Peyer's patch (tissue), 4 donors: ENCODE results near the gene ZNF521.

ENCODE experiments used
- POLR2A ChIP-seq, 2 donors: fragments of 450-650 bp; IDR thresholded peaks; one replicate each; pipeline ENCODE4 v1.5.1; 2017; ENCODE audit warnings: antibody characterized with exemption in 2 of 2, mild to moderate bottlenecking in 2 of 2, moderate library complexity in 2 of 2
- TF ChIP-seq, protein P1 (sequence below), 6 experiments: fragments of 450-650 bp in 4 of 6; fragments of 200-600 bp in 2 of 6; sonication (generic) in 1 of 6; IDR thresholded peaks; one replicate each; pipeline ENCODE4 v1.5.1; 2017 to 2019; ENCODE audit warnings: antibody characterized with exemption in 6 of 6, mild to moderate bottlenecking in 3 of 6, moderate library complexity in 1 of 6

DNA sequence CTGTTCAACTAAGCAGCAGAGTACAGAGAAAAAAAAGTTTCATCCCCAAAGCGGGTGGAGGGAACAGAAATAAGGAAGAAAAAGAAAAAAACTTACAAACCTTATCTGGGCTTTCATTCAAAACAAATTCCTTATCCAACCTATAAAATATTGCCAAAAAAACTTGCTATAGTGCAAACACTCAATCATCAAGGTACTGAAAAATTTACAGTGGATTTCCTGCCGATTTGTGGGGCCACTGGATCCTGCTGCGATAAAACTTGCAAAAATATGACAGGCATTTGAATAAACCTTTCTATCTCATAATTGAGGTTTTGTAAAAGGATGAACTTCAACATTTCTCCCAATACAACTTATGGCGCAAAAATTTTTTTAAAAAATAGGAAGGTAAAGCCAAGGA is 77.0 kb downstream of the ZNF521 start:
- TF ChIP-seq, protein P1, sequence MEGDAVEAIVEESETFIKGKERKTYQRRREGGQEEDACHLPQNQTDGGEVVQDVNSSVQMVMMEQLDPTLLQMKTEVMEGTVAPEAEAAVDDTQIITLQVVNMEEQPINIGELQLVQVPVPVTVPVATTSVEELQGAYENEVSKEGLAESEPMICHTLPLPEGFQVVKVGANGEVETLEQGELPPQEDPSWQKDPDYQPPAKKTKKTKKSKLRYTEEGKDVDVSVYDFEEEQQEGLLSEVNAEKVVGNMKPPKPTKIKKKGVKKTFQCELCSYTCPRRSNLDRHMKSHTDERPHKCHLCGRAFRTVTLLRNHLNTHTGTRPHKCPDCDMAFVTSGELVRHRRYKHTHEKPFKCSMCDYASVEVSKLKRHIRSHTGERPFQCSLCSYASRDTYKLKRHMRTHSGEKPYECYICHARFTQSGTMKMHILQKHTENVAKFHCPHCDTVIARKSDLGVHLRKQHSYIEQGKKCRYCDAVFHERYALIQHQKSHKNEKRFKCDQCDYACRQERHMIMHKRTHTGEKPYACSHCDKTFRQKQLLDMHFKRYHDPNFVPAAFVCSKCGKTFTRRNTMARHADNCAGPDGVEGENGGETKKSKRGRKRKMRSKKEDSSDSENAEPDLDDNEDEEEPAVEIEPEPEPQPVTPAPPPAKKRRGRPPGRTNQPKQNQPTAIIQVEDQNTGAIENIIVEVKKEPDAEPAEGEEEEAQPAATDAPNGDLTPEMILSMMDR (IDR thresholded peaks at IDR 0.05) = no peak
- no peak for TF ChIP-seq POLR2A (IDR thresholded peaks at IDR 0.05)
